ENCODE results near the gene B9D2. TPM values are rescaled to one million over a fixed set of nuclear protein-coding genes. Genes with fewer than 3 reads are reported as not detected.

Gene B9D2
- total RNA-seq, 6 experiments from 2014 or later, result 1.7 to 4.4 (median 2.6) TPM

DNA sequence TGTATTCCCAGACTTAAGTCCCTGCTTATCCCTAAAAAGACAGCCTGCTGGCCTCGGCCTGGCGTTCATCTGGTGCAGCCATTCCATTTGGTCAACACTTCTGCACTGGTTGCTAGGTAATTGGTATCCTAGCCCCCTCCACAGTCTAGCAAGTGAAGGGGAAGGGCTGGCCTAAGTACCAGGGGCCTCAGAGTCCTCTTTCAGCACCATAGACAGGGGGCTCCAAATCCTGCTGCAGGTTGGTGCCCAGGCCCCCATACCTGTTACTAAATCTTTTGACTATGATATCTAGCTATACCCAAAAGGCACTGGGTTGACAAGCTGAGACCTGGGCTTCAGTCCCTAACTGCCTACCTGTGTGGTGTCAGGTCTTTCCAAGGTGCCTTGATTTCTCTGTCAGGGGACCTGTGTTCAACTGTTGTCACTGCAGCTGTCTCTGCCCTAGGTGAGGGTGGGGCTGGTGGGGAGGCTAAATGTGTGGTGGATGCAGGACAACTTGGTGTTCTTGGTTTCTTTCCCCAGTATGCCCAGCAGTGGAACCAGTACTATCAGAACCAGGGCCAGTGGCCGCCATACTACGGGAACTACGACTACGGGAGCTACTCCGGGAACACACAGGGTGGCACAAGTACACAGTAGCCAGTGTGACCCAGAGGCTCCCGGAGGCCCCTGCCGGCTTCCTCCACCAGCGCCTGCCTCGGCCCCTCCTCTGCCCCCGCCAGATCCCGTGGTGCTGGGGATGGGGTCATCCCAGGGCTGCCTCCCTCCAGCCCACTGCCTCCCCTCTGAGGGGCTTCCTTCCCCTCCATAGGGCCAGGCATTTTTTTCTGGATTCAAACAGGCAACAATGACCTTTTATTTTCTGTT lies 57.8 kb downstream of the B9D2 start:
- WGBS (ENCODE audit: insufficient coverage, low coverage, low lambda C conversion rate, missing lambda C conversion rate), result 100% methylated on average over 2 of the region's 13 CpGs
- Histone ChIP-seq H3K27ac (no peak overlapping the region), H3K9me3 (no peaks in the 10 kb centered on the region), H3K36me3 (peaks cover 0 to 52% (median 24%) of the 10 kb centered on the region in 4 donors), H3K4me3 (no peak overlapping the region), H3K27me3 (no peaks in the 10 kb centered on the region), H3K4me1 (peaks cover 0 to 21% (median 11%) of the 10 kb centered on the region in 4 donors)
- intact Hi-C loops (cut with DNase I), result no loop called here
- DNase-seq, result peak in 1 of 3 donors; percentile 33
- TF ChIP-seq, protein P1, sequence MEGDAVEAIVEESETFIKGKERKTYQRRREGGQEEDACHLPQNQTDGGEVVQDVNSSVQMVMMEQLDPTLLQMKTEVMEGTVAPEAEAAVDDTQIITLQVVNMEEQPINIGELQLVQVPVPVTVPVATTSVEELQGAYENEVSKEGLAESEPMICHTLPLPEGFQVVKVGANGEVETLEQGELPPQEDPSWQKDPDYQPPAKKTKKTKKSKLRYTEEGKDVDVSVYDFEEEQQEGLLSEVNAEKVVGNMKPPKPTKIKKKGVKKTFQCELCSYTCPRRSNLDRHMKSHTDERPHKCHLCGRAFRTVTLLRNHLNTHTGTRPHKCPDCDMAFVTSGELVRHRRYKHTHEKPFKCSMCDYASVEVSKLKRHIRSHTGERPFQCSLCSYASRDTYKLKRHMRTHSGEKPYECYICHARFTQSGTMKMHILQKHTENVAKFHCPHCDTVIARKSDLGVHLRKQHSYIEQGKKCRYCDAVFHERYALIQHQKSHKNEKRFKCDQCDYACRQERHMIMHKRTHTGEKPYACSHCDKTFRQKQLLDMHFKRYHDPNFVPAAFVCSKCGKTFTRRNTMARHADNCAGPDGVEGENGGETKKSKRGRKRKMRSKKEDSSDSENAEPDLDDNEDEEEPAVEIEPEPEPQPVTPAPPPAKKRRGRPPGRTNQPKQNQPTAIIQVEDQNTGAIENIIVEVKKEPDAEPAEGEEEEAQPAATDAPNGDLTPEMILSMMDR (IDR thresholded peaks at IDR 0.05), result no peak
- no peak for TF ChIP-seq POLR2A (IDR thresholded peaks at IDR 0.05)
- no peak for ATAC-seq

DNA sequence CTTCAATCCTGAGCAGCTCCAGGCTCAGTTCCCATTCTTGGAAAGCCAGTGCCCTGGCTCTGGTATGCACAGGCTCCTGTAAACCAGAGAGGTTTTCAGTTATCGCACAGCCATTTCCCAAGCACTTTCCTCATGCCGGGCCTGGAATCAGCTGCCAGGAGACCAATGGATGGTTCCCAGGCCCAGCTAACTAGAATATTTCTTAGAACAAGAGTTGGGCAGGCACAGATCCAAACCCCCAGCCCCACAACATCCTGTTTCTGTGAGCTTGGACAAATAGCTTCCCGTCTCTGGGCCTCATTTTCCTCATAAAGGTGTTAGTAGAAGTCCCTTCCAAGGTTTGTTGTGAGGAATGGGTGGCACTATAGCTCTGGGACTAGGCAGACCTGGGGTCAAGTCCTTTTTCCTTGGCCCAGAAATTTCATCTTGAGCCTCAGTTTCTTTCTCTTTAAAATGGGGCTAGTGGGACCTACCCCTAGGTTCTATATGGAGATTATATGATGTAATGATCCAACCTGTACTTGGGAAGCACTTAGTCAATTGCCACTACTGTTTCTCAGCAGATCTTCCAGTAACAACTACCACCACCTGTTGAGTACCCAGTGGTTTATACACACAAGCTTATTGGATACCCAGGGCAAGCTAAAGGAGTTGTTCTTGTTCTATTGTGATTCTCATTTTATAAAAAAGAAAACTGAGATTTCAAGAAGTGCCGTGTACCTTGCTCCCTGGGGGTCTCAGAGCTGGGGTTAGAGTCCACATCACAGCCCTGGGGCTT lies 59.1 kb downstream of the B9D2 start:
- Histone ChIP-seq H3K9me3 (no peaks in the 10 kb centered on the region), H3K36me3 (peaks cover 0 to 65% (median 29%) of the 10 kb centered on the region in 4 donors), H3K27me3 (no peaks in the 10 kb centered on the region), H3K4me1 (peaks cover 0 to 16% (median 8%) of the 10 kb centered on the region in 4 donors), H3K27ac (no peak overlapping the region), H3K4me3 (no peak overlapping the region)
- 43% methylated on average over 4 of the region's 4 CpGs for WGBS (ENCODE audit: insufficient coverage, low coverage, low lambda C conversion rate, missing lambda C conversion rate)
- ATAC-seq (no peak), DNase-seq (no peak)
- intact Hi-C loops (cut with DNase I), result no loop called here
- no peak for TF ChIP-seq POLR2A (IDR thresholded peaks at IDR 0.05)
- TF ChIP-seq, protein P1 (IDR thresholded peaks at IDR 0.05), result no peak

Other genes with a start within 250 kb of the B9D2 start
- not detected for gene CYP2F1, start 249.7 kb downstream of the B9D2 start, total RNA-seq
- 1 to 10 TPM in 3 of 6 experiments, under 1 TPM in 3; 0.54 to 1.9 (median 0.99) TPM for gene CYP2S1, start 170.9 kb downstream of the B9D2 start, total RNA-seq
- gene AXL, start 144.9 kb downstream of the B9D2 start, total RNA-seq, result 10 to 100 TPM in 3 of 6 experiments, 1 to 10 TPM in 3; 5.7 to 20.3 (median 10.2) TPM
- gene HNRNPUL1, start 99.8 kb downstream of the B9D2 start, total RNA-seq, result 10 to 100 TPM; 53.5 to 70.0 (median 61.8) TPM
- gene CCDC97, start 54.0 kb downstream of the B9D2 start, total RNA-seq, result 1 to 10 TPM; 4.6 to 7.2 (median 6.9) TPM
- 10 to 100 TPM in 2 of 6 experiments, 1 to 10 TPM in 4; 4.9 to 19.1 (median 8.5) TPM for gene TGFB1, start 10.2 kb downstream of the B9D2 start, total RNA-seq
- 1 to 10 TPM; 1.8 to 4.1 (median 3.0) TPM for gene TMEM91, start 12.4 kb upstream of the B9D2 start, total RNA-seq
- 10 to 100 TPM in 5 of 6 experiments, 1 to 10 TPM in 1; 6.1 to 26.6 (median 14.1) TPM for gene EXOSC5, start 33.2 kb upstream of the B9D2 start, total RNA-seq
- 10 to 100 TPM; 32.1 to 68.7 (median 48.9) TPM for gene BCKDHA, start 33.7 kb upstream of the B9D2 start, total RNA-seq
- 1 to 10 TPM in 1 of 6 experiments, under 1 TPM in 5; 0.50 to 1.2 (median 0.63) TPM for gene B3GNT8, start 63.2 kb upstream of the B9D2 start, total RNA-seq
- gene DMAC2, start 75.8 kb upstream of the B9D2 start, total RNA-seq, result 10 to 100 TPM; 18.9 to 30.5 (median 22.5) TPM
- not detected for gene ERICH4, start 79.0 kb upstream of the B9D2 start, total RNA-seq
- gene CEACAM21, start 212.0 kb upstream of the B9D2 start, total RNA-seq, result 1 to 10 TPM in 3 of 6 experiments, under 1 TPM in 2, not detected in 1; 0.49 to 1.4 (median 1.2) TPM